Activated CD4-positive, alpha-beta T cell treated with anti-CD3 and anti-CD28 coated beads, Interleukin-2, Interleukin-6, amounts not matched to agents 100 ng/mL and 50 ng/mL, durations not matched to agents 16 hours and 8 hours (primary cell): ENCODE results near the gene RHPN2.
"Not testable (repeated sequence)": the region's sequence is repeated elsewhere in the genome, so short reads cannot be mapped to it uniquely, and the experiment has no call there.

ENCODE experiments used
- DNase-seq: peaks from one replicate; pipeline ENCODE4 v3.0.0-alpha.2; 2020

The RHPN2 gene

GRCh38 chr19:33025468-33026238, 39.0 kb downstream of the RHPN2 start:
- not testable (repeated sequence) for DNase-seq

- no peak for DNase-seq
Measured at GRCh38 chr19:33024398-33024797, 40.3 kb downstream of the RHPN2 start.

- DNase-seq, result no peak
Measured at GRCh38 chr19:33022472-33023116, 42.1 kb downstream of the RHPN2 start.

- not testable (repeated sequence) for DNase-seq
Measured at GRCh38 chr19:33010891-33011290, 53.8 kb downstream of the RHPN2 start.

GRCh38 chr19:33008738-33009137, 56.0 kb downstream of the RHPN2 start:
- DNase-seq, result no peak

- DNase-seq, result no peak
Measured at GRCh38 chr19:33005440-33005839, 59.2 kb downstream of the RHPN2 start.

- DNase-seq, result not testable (repeated sequence)
Measured at GRCh38 chr19:33003424-33004024, 61.2 kb downstream of the RHPN2 start.

GRCh38 chr19:33002126-33002865, 62.4 kb downstream of the RHPN2 start:
- not testable (repeated sequence) for DNase-seq

GRCh38 chr19:33000910-33001309, 63.8 kb downstream of the RHPN2 start:
- no peak for DNase-seq

- peak; percentile 5 for DNase-seq
Measured at GRCh38 chr19:33000510-33000909, 64.2 kb downstream of the RHPN2 start.

GRCh38 chr19:32998722-32999121, 66.0 kb downstream of the RHPN2 start:
- no peak for DNase-seq

- no peak for DNase-seq
Measured at GRCh38 chr19:32997716-32998355, 66.9 kb downstream of the RHPN2 start.

- not testable (repeated sequence) for DNase-seq
Measured at GRCh38 chr19:32997061-32997464, 67.6 kb downstream of the RHPN2 start.

GRCh38 chr19:32995966-32996365, 68.7 kb downstream of the RHPN2 start:
- not testable (repeated sequence) for DNase-seq

GRCh38 chr19:32988724-32989123, 76.0 kb downstream of the RHPN2 start:
- DNase-seq, result no peak

- DNase-seq, result not testable (repeated sequence)
Measured at GRCh38 chr19:32988254-32988653, 76.4 kb downstream of the RHPN2 start.

- DNase-seq, result not testable (repeated sequence)
Measured at GRCh38 chr19:32982488-32982887, 82.2 kb downstream of the RHPN2 start.

GRCh38 chr19:32979807-32980206, 84.9 kb downstream of the RHPN2 start:
- not testable (repeated sequence) for DNase-seq

- not testable (repeated sequence) for DNase-seq
Measured at GRCh38 chr19:32977813-32978212, 86.9 kb downstream of the RHPN2 start.

GRCh38 chr19:32977280-32977679, 87.4 kb downstream of the RHPN2 start:
- DNase-seq, result no peak

GRCh38 chr19:32976223-32976805, 88.4 kb downstream of the RHPN2 start:
- DNase-seq, result peak; percentile 71
